D721Med (cell line): ENCODE measurements around the gene MICAL2.

Experiments used
- DNase-seq: peaks from one replicate; pipeline ENCODE4 v3.0.0; 2011; ENCODE audit warnings: low spot score; ENCODE audit not compliant: insufficient read length
- FAIRE-seq: peaks from 2 replicates; lab custom pipeline; 2011; peaks lifted over from hg19 to GRCh38; lab: Jason Lieb, UNC
- TF ChIP-seq, protein P1 (sequence below): IDR thresholded peaks from 2 replicates; pipeline ENCODE4 v1.5.1; 2012; ENCODE audit warnings: mild to moderate bottlenecking, control low read depth; ENCODE audit not compliant: insufficient read depth; ENCODE audit errors: missing control alignments

MICAL2 gene

DNA sequence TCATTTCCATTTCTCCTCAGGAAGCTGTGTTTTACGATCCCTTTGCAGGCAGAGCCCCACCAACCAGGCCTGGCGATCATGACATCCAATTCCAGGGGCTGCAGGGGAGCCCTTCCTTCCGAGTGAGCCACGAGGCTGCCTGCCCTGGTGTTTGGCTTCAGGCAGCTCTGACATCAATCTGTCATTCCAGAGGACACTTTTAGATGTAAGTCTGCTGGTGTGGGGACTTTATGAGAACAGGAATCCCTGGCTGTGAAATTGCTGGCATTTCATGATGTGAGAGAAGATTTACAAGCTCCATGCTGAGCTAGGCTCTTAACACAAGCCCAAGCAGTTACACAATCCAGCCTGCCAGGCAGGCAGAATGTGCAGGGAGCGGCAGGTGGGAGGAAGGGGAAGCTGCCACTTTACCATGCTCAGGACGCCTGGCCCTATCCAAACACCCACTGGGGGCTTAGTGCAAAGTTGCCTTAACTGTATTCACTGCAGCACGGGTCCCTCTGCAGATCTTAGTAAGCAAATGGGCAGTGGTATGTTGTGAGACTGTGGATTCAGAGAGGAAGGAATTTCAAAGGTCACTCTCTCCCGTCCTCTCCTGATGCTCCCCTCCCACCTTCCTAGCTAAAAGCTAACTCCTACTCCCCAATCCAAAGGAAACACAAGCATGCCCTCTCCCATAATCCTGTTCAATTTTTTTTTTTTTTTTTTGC lies 43.4 kb upstream of the MICAL2 start:
- FAIRE-seq: no peak
- DNase-seq: no peak
- TF ChIP-seq, protein P1, sequence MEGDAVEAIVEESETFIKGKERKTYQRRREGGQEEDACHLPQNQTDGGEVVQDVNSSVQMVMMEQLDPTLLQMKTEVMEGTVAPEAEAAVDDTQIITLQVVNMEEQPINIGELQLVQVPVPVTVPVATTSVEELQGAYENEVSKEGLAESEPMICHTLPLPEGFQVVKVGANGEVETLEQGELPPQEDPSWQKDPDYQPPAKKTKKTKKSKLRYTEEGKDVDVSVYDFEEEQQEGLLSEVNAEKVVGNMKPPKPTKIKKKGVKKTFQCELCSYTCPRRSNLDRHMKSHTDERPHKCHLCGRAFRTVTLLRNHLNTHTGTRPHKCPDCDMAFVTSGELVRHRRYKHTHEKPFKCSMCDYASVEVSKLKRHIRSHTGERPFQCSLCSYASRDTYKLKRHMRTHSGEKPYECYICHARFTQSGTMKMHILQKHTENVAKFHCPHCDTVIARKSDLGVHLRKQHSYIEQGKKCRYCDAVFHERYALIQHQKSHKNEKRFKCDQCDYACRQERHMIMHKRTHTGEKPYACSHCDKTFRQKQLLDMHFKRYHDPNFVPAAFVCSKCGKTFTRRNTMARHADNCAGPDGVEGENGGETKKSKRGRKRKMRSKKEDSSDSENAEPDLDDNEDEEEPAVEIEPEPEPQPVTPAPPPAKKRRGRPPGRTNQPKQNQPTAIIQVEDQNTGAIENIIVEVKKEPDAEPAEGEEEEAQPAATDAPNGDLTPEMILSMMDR: no peak

DNA sequence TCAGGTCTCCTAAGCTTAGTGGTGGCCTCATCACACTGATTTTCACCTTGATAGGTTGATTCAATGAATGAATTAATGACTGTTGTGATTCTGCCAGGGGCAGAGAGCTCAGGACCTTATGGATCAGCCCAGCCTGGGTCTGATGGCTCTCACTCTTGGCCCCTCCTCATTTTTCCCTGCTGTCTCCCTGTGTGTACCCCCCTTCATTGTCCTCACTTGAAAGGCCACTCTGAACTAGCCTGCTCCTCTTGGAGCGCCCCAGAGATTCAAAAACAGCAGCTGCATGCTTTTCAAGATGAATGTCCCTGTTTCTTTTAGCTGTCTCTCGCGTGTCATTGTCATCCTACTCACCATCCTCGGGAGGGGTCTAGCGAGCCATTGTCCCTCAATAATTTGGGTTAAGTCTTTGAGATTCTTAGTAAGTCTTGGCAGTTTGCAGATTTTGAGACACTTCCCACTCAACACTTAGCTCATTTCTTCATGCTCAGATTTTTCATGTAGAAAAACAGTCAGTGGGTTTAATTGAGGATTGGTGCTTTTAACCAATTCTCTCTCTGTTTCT lies 42.5 kb upstream of the MICAL2 start:
- no peak for DNase-seq
- TF ChIP-seq, protein P1: no peak
- no peak for FAIRE-seq

- TF ChIP-seq, protein P1: no peak
- FAIRE-seq: no peak
These were observed 41.2 kb upstream of the MICAL2 start for GRCh38 chr11:12069066-12069676.

GRCh38 chr11:12070446-12071267 lies 39.7 kb upstream of the MICAL2 start:
- FAIRE-seq (no peak), DNase-seq (no peak)
- TF ChIP-seq, protein P1: no peak

More at GRCh38 chr11:12069066-12069676, 41.2 kb upstream of the MICAL2 start:
- no peak for DNase-seq

GRCh38 chr11:12071574-12071973 lies 38.8 kb upstream of the MICAL2 start:
- no peak for FAIRE-seq
- TF ChIP-seq, protein P1: no peak
- DNase-seq: no peak

DNA sequence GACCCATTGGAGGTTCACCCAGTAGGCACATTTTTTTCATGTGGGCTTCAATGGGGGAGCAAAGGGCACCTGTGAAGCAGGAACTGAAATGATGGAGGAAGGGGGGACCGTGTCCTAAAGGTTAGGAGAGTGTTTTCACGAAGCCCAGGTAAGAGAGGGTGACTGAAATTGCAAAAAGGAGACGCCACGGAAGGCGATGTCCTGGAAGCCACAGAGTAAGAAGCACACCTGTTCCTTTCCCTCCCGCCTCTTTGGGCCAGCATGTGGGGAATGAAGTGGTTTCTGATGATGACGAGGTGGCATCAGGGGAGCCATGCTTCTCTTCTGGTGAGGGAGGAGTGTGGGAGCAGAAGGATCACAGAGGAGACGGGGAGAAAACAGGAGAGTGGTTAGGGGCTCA lies 37.0 kb upstream of the MICAL2 start:
- no peak for DNase-seq
- TF ChIP-seq, protein P1: no peak
- no peak for FAIRE-seq
